Adrenal gland (tissue), 5 donors: ENCODE data around the gene MBD3.

ENCODE experiments used
- POLR2A ChIP-seq, 2 donors: fragments of 450-650 bp; IDR thresholded peaks; one replicate each; pipeline ENCODE4 v1.6.1; 2017; ENCODE audit warnings: antibody characterized with exemption in 2 of 2, mild to moderate bottlenecking in 2 of 2, moderate library complexity in 1 of 2
- TF ChIP-seq, protein P1 (sequence below), 6 experiments: fragments of 450-650 bp in 4 of 6; fragments of 200-600 bp in 2 of 6; sonication (generic) in 1 of 6; IDR thresholded peaks; 1 replicate in 5 of 6; 2 replicates in 1 of 6; pipeline versions ENCODE4 v1.5.1 to v1.8.0; 2016 to 2021; ENCODE audit warnings: antibody characterized with exemption in 6 of 6, mild to moderate bottlenecking in 2 of 6, moderate library complexity in 1 of 6
- donor health status: DM: no; HTN: no; CAD: no.

DNA sequence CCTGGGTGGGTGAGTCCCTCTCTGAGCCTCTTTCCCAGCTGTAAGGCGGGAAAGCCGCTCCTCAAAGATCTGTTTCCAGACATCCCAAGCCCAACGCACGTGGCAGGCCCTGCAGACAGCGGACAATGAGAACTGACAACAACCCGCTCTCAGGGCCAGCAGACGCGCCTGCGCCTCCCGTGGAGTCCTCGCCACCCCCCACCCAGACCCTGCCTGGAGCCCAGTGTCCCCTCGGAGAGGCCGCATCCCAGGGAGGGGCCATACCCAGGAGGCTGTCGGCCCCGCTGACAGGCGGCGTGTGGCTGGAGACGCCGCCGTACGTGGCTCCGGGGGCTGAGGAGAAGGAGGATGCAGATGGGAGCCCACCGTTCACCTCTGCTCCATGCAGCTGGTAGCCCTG, 28.9 kb upstream of the MBD3 start:
- TF ChIP-seq, protein P1, sequence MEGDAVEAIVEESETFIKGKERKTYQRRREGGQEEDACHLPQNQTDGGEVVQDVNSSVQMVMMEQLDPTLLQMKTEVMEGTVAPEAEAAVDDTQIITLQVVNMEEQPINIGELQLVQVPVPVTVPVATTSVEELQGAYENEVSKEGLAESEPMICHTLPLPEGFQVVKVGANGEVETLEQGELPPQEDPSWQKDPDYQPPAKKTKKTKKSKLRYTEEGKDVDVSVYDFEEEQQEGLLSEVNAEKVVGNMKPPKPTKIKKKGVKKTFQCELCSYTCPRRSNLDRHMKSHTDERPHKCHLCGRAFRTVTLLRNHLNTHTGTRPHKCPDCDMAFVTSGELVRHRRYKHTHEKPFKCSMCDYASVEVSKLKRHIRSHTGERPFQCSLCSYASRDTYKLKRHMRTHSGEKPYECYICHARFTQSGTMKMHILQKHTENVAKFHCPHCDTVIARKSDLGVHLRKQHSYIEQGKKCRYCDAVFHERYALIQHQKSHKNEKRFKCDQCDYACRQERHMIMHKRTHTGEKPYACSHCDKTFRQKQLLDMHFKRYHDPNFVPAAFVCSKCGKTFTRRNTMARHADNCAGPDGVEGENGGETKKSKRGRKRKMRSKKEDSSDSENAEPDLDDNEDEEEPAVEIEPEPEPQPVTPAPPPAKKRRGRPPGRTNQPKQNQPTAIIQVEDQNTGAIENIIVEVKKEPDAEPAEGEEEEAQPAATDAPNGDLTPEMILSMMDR (IDR thresholded peaks at IDR 0.05) = no peak
- no peak for TF ChIP-seq POLR2A (IDR thresholded peaks at IDR 0.05)
